HG03064 (cell line): Measurements from ENCODE around the gene LONRF2.

Experiments
- ATAC-seq: cut with Tn5 transposase; IDR thresholded peaks from one replicate; pipeline ENCODE4 v1.9.1; 2021; ENCODE audit warnings: low read depth; ENCODE audit not compliant: unreplicated experiment

Gene LONRF2

DNA sequence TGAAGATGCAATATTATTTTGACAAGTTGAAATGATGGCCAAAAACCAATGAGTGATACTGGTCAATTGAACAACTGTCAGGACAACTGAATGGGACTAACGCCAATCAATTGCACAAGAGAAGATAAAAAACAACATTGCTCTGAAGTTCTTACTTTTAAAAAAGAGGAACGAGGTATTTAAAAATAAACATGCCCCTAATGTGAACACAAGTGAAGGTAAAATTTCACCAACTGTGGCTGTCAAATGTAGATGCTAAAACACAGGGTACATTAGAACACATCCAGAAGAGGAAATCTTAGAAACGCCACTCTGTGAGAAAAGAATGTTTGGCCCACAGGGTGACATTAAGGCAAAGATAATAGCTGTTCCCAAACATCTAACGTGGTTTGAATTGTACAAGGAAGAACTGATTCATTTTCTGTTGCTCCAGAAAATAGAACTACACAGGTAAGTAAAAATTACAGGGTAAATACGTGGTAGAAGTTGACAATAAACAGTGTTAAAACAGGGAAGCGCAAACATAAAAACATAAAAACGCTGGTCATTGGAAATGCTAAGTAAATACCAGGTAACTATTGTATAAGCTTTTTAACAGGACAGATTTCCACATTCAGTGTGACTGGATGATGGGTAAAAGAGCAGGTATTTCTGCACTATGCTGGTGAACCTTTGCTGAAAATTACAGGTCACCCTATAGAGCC is 20.3 kb downstream of the LONRF2 start:
- ATAC-seq: no peak

DNA sequence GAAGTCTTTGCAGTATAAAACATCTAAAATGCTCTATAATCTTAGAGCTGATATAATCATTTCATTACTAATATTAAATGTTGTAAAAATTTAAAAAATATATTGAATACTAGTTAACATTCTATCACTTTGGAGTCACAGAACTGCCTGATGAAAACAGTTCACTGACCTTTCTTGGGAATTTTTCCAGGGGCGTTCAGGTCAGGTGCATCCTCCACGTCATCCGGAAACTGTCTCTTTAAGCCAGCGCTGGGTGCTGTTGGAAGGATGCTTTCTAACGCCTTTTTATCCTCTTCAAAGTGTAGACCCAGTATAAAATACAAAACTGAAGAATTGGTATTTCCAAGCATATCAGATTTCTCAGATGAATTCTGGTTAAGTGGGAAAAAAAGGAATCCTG is 22.8 kb downstream of the LONRF2 start:
- no peak for ATAC-seq

DNA sequence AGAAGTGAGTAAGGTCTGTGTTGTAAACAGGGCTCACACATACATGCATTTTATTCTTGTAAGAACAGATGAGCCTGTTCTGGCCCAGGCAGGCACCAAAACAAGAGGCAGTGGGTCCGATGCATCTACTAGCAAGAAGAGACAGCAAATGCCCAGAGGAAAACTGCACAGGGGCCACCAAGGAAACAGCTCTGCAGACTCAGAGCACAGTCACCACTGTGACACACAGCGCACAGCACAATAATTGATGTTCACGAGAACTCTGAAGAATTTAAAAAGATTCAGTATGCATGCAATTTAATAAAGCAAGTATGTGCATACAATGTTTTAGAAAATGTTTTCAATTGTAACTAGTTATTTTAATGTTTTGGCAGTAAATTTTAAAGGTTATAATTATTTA is 24.8 kb downstream of the LONRF2 start:
- ATAC-seq: no peak

DNA sequence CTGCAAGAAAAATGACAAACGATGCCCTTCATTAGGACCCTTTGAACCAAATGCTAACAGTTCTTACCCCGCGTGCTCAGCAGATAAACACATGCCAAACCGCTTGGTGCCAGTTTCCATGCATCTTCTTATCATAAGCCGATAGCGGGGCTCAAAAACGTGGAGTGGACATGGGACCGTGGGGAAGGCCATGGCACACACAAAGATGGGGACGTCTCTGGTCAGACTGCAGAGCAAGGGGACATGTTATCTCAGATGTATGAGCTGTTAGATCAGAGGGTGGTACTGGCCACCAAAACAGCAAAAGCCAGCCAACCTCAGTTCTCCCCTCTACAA is 28.2 kb downstream of the LONRF2 start:
- ATAC-seq: no peak

DNA sequence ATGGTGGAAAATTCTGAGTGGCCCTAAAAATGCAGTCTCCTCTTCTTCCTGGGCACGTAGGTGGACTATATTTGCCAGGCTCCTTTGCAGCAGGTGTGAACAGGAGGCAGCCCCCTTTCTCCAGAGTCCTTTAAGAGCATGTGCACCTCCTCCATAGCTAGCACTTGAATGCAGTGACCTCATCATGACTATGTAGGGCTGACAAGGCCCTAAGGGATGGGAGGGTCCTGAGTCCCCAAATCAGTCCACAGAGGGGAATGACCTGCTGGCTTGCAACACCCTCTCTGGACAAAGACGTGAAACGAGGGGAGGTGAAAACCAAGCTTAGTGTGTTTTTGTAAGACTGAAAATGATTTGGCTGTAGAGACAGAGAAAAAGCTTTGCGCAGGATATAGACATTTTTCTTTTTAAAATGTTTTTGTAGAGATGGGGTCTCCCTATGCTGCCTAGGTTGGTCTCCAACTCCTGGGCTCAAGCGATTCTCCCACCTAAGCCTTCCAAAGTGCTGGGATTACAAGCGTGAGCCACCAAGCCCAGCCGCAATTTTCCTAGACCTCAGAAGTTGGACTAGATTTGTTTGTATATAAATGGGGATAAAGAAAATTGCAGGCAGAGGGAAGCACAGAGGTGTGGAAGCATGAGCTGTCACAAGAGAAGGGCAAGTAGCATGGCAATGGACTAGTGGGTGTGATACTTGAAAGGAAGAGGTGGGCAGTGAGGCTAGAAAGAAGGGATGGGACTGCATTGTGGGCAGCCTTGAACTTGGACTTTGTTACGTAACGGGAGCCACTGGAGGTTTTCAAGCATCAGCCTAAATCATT is 28.8 kb downstream of the LONRF2 start:
- ATAC-seq: no peak

DNA sequence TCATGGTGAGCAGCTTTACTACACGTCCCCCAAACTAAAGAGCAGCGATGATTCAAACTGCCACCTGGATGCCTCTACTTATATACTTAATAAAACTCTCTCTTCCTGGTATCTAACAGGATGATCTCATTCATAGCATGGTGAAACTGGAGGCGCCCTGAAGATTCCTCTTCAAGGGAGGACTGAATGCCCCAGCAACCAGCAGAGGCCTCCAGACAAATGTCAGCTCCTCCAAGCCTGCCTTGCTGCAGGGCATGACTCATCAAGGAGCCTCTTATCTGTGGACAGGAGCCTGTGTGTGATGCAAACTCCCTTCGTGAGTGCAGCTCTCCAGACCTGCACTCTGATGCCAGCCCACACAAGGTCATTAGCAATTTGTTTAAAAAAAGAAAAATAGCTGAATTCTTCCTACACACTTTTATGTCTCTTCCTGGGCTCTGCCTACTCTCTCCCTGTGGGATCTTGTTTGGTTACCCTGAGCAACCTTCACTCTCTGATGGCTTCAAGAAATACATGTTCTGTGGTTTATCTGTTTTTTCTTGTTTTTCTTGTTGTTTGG is 30.2 kb downstream of the LONRF2 start:
- no peak for ATAC-seq

DNA sequence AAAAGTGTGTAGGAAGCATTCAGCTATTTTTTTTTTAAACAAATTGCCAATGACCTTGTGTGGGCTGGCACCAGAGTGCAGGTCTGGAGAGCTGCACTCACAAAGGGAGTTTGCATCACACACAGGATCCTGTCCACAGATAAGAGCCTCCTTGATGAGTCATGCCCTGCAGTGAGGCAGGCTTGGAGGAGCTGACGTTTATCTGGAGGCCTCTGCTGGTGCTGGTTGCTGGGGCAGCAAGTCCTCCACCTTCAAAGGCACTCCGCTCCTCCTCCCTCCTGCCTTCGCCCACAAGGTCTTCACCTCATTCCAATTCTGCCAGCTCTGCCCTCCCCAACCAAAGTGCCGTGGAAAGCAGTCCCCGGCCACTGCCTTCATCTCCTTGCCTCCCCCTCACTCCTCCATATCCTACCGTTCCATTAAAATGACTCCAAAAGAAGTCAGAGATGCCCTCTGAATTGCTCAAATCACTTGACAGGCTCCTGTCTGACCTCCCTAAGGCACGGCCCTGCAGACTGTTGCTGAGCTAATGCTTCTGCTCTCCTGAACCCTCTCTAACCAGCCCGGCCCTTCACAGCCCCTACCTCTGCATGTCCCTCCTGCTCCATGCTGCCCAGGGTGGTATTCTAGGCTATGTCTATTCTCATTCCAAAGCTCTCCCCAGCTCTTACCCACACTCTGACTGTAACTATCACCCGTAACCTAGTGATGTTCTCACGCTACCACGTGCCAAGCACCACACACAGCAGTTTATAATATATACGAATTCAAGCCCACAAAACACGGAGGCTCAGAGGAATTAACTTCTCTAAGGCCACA is 30.9 kb downstream of the LONRF2 start:
- no peak for ATAC-seq

DNA sequence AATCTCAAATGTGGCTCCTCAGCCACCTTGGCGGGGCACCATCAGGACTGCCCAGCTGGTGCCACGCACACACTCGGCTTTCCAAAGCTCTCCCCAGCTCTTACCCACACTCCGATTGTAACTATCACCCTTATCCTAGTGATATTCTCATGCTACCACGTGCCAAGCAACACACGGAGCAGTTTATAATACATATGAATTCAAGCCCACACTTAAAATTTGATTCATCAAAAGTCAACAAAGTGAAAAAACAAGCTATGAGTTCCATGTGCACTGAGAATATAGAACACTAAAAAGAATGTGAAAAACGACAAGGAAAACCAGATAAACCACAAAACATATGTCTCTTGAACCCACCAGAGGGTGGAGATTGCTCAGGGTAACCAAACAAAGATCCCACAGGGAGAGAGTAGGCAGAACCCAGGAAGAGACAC is 31.6 kb downstream of the LONRF2 start:
- no peak for ATAC-seq

DNA sequence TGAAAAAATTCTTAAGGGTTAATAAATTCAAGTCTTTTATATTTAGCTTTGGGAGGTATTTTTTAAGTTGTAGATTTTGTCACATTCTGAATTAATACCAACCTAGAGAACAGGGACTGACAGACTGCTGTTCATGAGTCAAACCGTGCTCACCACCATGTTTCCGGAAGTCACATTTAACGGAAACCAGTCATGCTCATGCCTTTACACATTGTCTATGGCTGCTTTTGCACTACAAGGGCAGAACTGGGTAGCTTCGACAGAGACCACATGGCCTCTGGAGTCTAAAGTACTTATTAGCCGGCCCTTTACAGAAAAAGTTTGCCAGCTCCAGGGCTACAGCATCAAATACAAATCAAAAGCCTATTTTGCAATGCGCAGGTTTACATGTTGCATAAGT is 33.3 kb downstream of the LONRF2 start:
- no peak for ATAC-seq

DNA sequence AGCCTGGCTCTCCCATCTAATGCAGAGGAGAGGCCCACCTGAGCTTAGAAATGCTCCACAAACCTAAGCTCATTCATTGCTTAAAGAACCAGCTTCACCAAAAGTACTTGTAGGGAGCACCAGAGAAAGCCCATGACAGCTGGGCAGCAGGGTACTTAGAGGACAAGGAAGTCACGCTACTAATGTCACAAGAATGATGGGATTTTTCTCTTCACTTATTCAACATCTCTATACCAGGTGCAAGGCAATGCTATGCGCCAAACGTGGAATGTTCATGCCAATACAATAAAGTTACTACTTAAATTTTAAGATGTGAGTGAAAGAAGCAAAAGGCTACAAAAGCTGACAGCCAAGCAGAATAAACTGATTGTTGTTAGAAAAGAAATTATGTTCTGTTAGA is 36.0 kb downstream of the LONRF2 start:
- ATAC-seq: no peak

DNA sequence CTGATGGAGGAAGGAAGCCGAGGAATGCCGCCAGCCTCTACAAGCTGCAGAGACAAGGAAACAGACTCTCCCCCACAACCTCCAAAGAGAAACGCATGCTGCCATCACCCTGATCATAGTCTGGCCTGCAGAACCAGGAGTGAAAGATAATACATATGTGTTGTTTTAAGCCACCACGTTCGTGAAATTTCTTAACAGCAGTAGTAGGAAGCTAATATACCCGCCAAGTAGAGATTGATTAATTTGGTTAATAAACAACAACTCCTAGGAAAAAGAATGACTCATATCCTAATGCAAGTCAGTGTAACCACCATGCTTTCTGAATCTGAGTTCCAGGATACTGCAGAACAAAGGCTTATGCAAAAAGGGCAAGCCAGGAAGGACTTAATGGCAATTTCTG is 36.6 kb downstream of the LONRF2 start:
- ATAC-seq: no peak

DNA sequence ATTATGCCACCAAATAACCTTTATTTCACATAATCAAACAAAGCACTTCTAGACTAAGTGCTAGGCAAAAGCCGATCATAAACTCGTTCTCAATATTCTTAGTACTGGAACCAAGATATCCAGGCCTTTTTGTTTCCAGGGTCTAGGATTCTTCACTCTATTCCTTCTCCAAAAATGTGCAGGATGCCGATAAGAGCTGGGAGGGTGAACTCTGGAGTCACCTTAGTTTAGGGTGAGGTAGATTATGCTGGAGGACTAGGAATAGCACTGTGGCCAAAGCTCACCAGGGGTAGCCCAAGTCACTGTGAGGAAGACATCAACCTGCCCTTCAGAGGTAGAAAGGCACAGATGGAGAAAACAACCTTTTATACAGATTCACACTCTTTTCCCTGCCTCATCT is 37.3 kb downstream of the LONRF2 start:
- ATAC-seq: no peak

DNA sequence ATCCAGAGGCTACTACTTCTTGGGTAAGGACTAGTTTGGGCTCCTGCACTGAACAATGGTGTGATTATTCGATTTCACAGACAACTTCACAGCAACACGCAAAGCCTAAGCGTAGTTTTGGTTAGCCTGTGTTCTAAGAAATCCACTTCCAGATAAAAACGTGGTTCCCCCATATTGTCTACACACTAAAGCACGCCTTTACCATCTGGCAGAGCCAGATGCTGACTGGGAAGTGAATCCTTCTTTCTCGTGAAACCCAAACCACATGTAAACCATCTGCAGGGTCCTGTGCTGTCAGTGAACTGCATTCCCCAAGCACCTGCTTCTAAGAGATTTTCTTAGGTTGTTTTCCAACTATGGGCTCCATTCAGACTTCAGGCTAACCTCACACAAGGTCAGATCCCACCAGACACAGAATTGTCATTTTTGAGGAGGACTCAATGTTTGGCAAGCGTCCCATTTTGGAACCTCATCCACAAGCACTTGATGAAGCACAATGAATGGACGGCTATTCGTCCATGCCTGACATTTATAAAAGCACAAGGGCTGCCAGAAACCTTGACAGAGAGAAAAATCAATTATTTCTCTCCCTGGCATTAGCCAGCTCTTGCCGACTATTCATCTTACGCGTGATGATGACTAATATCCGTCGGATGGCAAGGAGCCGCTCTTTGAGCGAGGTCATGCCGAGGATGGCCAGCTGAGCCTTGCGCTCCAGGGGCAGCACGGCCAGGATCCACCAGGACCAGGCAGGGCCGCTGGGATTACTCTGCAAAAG is 38.4 kb downstream of the LONRF2 start:
- no peak for ATAC-seq

DNA sequence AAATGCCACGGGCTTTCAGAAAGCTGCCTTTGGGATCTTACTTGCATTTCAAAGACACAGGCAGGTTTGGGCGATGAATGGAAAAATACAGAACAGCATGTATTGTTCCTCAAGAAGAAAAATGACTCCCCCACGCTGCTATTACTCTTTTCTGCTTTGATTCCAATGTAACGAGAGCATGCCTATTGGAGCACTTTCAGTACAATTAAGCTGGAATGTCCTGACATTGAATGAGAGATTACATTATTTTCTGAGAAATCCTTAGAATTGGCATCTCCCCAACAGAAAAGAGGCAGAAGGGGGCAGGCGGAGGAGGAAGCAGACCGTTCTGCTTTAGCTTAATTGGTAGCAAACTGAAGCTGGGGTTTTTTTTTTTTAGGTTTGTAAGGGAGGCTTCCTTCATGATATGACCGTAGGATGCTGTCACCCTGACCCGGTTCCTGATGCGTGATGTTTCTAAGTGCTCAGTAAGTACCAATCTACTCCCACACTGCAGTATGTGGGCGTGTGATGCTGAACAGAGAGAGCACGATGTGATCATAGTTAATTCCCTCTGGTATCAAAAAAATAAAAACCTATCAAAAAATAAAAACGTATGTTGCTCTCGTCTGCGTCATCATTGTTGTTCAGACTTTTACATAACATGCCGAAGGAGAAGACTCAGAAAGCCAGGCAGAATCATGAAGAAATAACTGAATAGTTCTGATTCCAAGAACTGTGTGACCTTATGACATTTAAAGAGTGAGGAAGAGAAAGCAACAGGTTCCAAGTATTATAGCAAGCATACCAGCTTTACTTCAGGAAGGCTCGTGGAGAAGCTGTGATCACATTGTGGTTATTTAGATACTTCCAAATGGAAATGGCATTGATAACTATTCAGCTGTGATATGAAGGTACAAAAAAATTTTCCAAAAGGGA is 40.5 kb downstream of the LONRF2 start:
- ATAC-seq: no peak

DNA sequence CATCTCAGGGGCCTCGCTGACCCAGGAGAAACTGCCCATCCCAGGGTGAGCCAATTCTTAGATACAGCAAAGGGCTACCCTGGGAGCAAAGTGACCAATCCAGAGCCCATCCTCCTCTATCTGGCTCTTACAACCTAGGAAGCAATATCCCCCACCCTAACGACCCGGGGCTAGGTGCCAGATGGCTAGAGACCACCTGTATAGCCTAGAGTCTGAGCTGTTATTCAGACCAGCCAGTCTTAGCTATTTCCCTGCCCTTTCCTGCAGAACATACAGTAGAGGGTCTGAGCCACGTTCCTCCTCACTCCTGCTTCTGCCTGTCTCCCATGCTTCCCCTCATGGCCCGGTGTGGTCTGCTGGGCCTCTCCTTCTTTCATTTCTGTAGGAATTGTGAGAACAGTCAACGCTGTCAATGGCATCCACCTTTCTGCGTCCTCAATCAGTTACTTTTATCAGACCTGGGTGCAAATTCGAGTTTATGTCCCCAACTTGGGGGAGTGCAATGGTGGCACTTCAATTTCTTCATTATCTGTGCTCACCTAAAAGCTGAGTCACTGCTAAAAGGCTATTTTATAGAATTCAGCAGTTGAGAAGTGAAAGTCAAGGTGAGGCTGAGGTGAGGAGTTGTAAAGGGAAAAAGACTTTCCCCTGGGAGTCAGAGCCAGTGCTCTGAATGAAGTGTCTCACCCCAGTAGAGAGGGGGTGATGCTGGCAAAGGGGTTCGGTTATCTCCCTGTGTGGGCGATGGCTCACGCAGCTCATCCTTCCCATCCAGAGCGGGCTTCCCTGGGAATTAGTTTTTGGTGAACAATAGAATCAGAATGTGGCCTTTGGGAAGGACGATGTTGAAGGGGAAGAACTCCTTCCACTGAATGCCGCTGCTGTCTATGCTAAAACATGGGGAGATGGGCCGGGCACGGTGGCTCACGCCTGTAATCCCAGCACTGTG is 42.4 kb downstream of the LONRF2 start:
- no peak for ATAC-seq

DNA sequence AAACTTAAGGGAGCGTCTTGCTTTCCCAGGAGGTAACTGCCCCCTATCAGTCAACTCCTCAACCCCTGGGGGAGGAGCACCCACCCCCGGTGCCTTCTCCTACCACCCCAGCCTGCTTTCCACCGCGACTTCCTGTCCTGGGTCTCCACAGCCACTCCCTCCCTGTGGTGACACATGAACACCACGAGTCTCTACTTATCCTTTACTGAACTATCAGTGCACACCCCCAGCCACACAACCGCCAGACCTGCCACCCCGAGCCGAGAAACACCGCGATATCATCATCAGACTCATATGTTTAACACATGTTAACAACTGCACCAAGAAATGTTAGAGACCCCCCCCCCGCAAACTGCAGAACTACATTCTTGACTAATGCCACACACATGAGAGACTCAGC is 43.3 kb downstream of the LONRF2 start:
- ATAC-seq: no peak

DNA sequence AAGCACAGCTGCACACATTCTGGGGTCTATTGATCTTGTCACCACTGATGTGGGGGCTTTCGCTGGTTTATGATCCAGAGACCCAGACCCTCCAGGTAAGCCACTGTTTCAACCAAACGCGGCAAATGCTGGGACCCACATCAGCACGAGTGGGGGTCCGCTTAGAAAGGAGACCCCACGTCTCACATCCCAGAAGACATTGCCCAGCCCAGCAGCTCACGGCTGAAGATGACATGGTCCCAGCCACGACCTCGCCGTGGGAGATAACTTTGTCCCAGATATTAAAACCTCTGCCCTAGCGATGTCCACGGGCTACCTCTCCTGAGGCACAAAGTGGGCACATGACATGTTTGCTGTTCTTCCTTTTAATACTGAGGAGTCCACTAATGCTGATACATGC is 43.8 kb downstream of the LONRF2 start:
- ATAC-seq: no peak

DNA sequence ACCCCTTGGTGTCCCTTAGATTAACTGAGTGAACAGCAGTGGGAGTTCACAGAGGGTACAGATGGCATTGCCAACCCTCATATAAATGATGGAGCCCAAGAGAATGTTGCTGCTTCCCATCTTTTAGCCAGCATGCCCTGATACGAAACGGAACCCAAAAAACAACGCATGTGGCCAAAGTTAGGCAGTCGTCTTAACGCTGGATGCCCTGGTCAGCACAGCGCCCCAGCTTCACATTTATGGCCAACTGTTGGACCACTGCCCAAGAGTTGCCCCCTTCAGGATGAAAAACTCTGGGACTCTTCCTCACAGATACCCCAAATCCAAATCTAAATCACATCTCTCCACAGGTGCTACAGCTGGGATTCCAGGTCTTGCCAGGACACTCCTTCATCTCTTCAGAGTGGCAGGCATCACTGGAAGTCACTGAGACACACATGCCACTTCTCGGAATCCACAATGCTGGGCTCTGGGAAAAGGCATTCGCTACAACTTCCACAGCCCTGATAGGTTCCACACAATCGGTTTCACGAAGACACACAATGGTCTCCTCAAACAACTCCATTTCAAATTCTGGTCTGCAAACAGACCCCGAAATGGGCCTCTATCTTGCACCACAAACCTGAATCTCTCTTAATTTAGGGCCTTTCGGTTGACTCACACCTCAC is 44.6 kb downstream of the LONRF2 start:
- ATAC-seq: no peak
